Activated T-cell treated with anti-CD3 and anti-CD28 coated beads, Interleukin-2, amount 50 U/mL, for 4 hours (primary cell): ENCODE data around the gene ANO4. TPM values are rescaled to one million over a fixed set of nuclear protein-coding genes. Genes with fewer than 3 reads are reported as not detected.

Source experiments
- ATAC-seq, 2 donors: fragments of 200-7000 bp; cut with Tn5 transposase; one replicate each; pipeline ENCODE4 v1.10.0; 2021
- DNase-seq: peaks from one replicate; pipeline ENCODE4 v3.0.0-alpha.2; 2020
- H3K27me3 Mint-ChIP-seq: one replicate; pipeline ENCODE4 v1.8.0; 2021; ENCODE audit warnings: low read depth, mixed read lengths
- H3K36me3 Mint-ChIP-seq: one replicate; pipeline ENCODE4 v1.8.0; 2022; ENCODE audit warnings: mixed read lengths; ENCODE audit not compliant: insufficient read depth
- H3K4me1 Mint-ChIP-seq: one replicate; pipeline ENCODE4 v1.8.0; 2021; ENCODE audit warnings: low read depth, mixed read lengths
- H3K4me3 Mint-ChIP-seq: one replicate; pipeline ENCODE4 v1.8.0; 2021; ENCODE audit warnings: mild to moderate bottlenecking, moderate library complexity, mixed read lengths
- H3K9me3 Mint-ChIP-seq: one replicate; pipeline ENCODE4 v1.8.0; 2021; ENCODE audit warnings: mixed read lengths
- total RNA-seq, 3 donors: library from RNA; stranded (reverse); gene quantifications; one replicate each; pipeline ENCODE4 v1.2.1, GENCODE V29; 2021

The ANO4 gene
- total RNA-seq: not detected

- peaks cover 9% of the 10 kb centered on the region for H3K27me3 Mint-ChIP-seq
These were observed at the start of gene ANO4 for GRCh38 chr12:100794441-100795173. ANO4 (plus strand) TSS chr12:100794776; CDS start chr12:100901786, 107,010 bp downstream.

GRCh38 chr12:100745378-100746071, 49.1 kb upstream of the ANO4 start:
- H3K4me1 Mint-ChIP-seq: no peaks in the 10 kb centered on the region
- no peak for DNase-seq
- no peaks in the 10 kb centered on the region for H3K36me3 Mint-ChIP-seq
- ATAC-seq: no peak
- peaks cover 12% of the 10 kb centered on the region for H3K9me3 Mint-ChIP-seq
- no peak overlapping the region for H3K4me3 Mint-ChIP-seq
- H3K27me3 Mint-ChIP-seq: peaks cover 4% of the 10 kb centered on the region

More at GRCh38 chr12:100794441-100795173, at the start of gene ANO4:
- Mint-ChIP-seq H3K9me3 (no peaks in the 10 kb centered on the region), H3K36me3 (no peaks in the 10 kb centered on the region), H3K4me1 (no peaks in the 10 kb centered on the region), H3K4me3 (no peak within 1 kb of the TSS)
- ATAC-seq: no peak
- DNase-seq: no peak

GRCh38 chr12:100752841-100753240, 41.7 kb upstream of the ANO4 start:
- Mint-ChIP-seq H3K36me3 (no peaks in the 10 kb centered on the region), H3K4me1 (no peaks in the 10 kb centered on the region), H3K27me3 (peaks cover 2% of the 10 kb centered on the region), H3K9me3 (no peaks in the 10 kb centered on the region), H3K4me3 (no peak overlapping the region)
- DNase-seq (no peak), ATAC-seq (no peak)

DNA sequence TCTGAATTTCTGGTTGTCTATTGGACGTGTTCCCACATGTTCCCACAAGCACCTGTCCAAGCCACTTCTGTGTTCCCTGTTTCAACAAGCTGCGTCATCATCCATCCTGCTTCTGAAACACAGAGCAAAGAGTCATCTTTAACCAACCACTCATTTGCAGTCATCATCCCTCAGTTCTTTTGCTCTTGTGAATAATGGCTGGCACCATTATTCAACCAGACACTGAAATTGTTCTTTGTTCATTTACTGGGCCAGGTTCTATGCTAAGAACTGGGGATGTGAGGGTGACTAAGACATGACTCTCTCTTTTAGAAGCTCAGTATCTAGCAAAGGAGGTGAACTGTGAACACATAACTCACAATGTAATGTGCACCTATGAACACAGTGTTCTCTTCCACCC, 40.7 kb upstream of the ANO4 start:
- no peaks in the 10 kb centered on the region for H3K9me3 Mint-ChIP-seq
- peaks cover 2% of the 10 kb centered on the region for H3K27me3 Mint-ChIP-seq
- no peaks in the 10 kb centered on the region for H3K4me1 Mint-ChIP-seq
- DNase-seq (no peak), ATAC-seq (no peak)
- H3K36me3 Mint-ChIP-seq: no peaks in the 10 kb centered on the region
- no peak overlapping the region for H3K4me3 Mint-ChIP-seq

- ATAC-seq: no peak
- Mint-ChIP-seq H3K27me3 (peaks cover 2% of the 10 kb centered on the region), H3K36me3 (no peaks in the 10 kb centered on the region)
These were observed 39.4 kb upstream of the ANO4 start for GRCh38 chr12:100755186-100755585.

GRCh38 chr12:100758083-100758482, 36.5 kb upstream of the ANO4 start:
- Mint-ChIP-seq H3K4me1 (no peaks in the 10 kb centered on the region), H3K36me3 (no peaks in the 10 kb centered on the region), H3K27me3 (peaks cover 2% of the 10 kb centered on the region), H3K4me3 (no peak overlapping the region), H3K9me3 (no peaks in the 10 kb centered on the region)
- ATAC-seq (no peak), DNase-seq (no peak)

More at GRCh38 chr12:100755186-100755585, 39.4 kb upstream of the ANO4 start:
- no peaks in the 10 kb centered on the region for H3K4me1 Mint-ChIP-seq
- no peak for DNase-seq
- H3K9me3 Mint-ChIP-seq: no peaks in the 10 kb centered on the region
- no peak overlapping the region for H3K4me3 Mint-ChIP-seq

DNA sequence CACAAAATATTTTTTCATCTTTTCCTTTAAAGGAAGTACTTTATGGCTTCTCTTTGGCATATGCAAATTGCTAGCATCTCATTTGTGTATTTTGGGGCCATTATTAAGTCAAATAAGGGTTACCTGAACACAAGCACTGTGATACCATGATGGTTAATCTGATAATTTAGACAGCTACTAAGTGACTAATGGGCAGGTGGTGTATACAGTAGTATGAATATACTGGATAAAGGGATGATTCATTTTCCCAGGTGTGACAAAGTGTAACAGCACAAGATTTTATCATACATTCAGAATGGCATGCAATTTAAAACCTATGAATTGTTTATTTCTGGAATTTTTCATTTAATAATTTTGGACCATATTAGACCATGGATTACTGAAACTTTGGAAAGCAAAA, 27.2 kb upstream of the ANO4 start:
- no peak for DNase-seq
- no peaks in the 10 kb centered on the region for H3K9me3 Mint-ChIP-seq
- H3K36me3 Mint-ChIP-seq: no peaks in the 10 kb centered on the region
- H3K4me1 Mint-ChIP-seq: no peaks in the 10 kb centered on the region
- ATAC-seq: no peak
- H3K27me3 Mint-ChIP-seq: no peaks in the 10 kb centered on the region
- no peak overlapping the region for H3K4me3 Mint-ChIP-seq

- Mint-ChIP-seq H3K9me3 (no peaks in the 10 kb centered on the region), H3K4me3 (no peak overlapping the region), H3K27me3 (no peaks in the 10 kb centered on the region), H3K36me3 (no peaks in the 10 kb centered on the region), H3K4me1 (no peaks in the 10 kb centered on the region)
- no peak for ATAC-seq
- no peak for DNase-seq
These were observed 26.6 kb upstream of the ANO4 start for GRCh38 chr12:100767950-100768349.

GRCh38 chr12:100778967-100779590, 15.5 kb upstream of the ANO4 start:
- no peaks in the 10 kb centered on the region for H3K9me3 Mint-ChIP-seq
- H3K36me3 Mint-ChIP-seq: no peaks in the 10 kb centered on the region
- DNase-seq (no peak), ATAC-seq (no peak)
- no peaks in the 10 kb centered on the region for H3K27me3 Mint-ChIP-seq
- no peaks in the 10 kb centered on the region for H3K4me1 Mint-ChIP-seq
- H3K4me3 Mint-ChIP-seq: no peak overlapping the region

GRCh38 chr12:100789146-100789545, 5.4 kb upstream of the ANO4 start:
- ATAC-seq: no peak
- Mint-ChIP-seq H3K36me3 (no peaks in the 10 kb centered on the region), H3K4me1 (no peaks in the 10 kb centered on the region), H3K4me3 (no peak overlapping the region), H3K9me3 (peaks cover 7% of the 10 kb centered on the region), H3K27me3 (peaks cover 4% of the 10 kb centered on the region)
- no peak for DNase-seq

DNA sequence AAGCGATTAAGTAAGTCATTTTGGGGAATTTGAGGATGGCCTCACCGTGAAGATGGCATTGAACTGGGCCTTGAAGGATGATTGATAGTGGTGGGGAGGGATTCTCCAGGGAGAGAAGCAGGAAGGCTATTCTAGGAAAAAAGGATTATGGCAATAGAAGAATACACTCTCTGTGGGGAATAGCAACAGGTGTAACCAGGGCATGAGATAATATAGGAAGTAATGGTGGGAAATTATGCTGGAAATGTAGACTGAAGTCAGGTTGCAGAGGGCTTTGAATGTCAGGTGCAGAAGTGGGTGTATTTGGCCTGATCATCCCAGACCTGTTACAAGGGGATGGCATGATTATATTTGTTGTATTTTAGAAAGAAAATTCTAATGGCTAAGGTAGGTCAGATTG, 4.6 kb upstream of the ANO4 start:
- Mint-ChIP-seq H3K27me3 (peaks cover 5% of the 10 kb centered on the region), H3K36me3 (no peaks in the 10 kb centered on the region), H3K4me3 (no peak overlapping the region), H3K9me3 (peaks cover 7% of the 10 kb centered on the region), H3K4me1 (no peaks in the 10 kb centered on the region)
- ATAC-seq (no peak), DNase-seq (no peak)

GRCh38 chr12:100790552-100790951, 4.0 kb upstream of the ANO4 start:
- DNase-seq (no peak), ATAC-seq (no peak)
- H3K36me3 Mint-ChIP-seq: no peaks in the 10 kb centered on the region
- no peak overlapping the region for H3K4me3 Mint-ChIP-seq
- peaks cover 11% of the 10 kb centered on the region for H3K27me3 Mint-ChIP-seq
- peaks cover 4% of the 10 kb centered on the region for H3K9me3 Mint-ChIP-seq
- no peaks in the 10 kb centered on the region for H3K4me1 Mint-ChIP-seq

DNA sequence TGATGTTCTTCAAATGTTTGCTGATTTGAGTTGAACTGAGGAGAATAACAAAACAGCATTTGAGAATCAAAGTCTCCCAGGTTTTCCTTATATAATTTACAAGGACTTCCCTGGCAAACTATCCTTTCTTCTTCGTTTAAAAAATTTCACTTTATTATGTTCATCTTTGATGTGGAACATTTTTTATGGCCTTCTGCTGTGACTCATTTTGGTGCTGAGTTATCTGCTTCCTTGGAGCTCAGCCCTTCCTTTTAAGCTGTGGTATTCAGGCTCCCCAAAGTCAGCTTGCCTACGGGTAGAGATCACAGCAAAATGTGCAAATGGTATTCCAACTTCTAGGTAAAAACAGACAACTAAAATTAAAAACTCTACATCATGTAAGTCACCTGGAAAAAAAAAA, 1.4 kb upstream of the ANO4 start:
- Mint-ChIP-seq H3K36me3 (no peaks in the 10 kb centered on the region), H3K4me3 (no peak overlapping the region), H3K4me1 (no peaks in the 10 kb centered on the region), H3K27me3 (peaks cover 9% of the 10 kb centered on the region), H3K9me3 (no peaks in the 10 kb centered on the region)
- DNase-seq: no peak
- ATAC-seq: no peak

DNA sequence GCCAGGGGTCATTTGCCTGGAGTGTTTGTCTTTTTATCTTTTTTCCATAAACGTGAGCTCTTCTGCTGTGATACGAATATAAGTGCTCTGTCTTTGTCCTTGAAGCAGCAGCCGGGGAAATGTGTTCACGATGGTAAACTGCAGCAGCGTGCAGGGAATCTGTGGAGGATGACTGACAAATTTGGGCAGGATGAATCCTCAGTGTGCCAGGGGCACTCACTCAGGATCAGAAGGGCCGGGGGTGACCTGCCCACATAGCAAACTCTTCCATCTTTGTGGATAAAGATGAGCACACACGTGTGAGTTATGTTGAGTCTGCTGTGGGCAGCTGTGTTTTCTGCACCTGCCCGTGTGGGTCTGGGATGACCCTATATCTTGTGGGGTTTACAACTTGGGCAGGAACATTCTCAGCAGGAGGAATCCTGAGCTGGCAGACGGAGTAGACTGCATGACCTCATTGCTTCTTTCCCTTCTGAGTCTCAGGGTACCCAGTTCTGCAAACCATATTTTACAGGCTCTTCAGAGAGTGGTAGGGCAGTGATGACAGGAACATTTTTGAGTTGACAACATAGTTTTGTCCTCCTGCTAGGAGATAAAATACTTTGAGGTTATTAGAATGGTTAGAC, 711 bp downstream of the ANO4 start:
- Mint-ChIP-seq H3K36me3 (no peaks in the 10 kb centered on the region), H3K4me1 (no peaks in the 10 kb centered on the region), H3K9me3 (no peaks in the 10 kb centered on the region), H3K4me3 (no peak overlapping the region), H3K27me3 (peaks cover 9% of the 10 kb centered on the region)
- no peak for DNase-seq
- ATAC-seq: no peak
